ENCODE measurements around the gene SKIDA1.

SKIDA1 gene

GRCh38 chr10:21494191-21495001, 31.1 kb downstream of the SKIDA1 start:
- CTCF ChIA-PET = interaction anchor here (0.6 to 1.1 kb wide), 3 partner anchors 159 to 494 kb away, joined by 3 read pairs; no protein-coding TSS in a partner anchor
- no peak for DNase-seq (ENCODE audit: low spot score)
- no peak for TF ChIP-seq CTCF (conservative IDR thresholded peaks at IDR 0.05; ENCODE audit: low read depth)
- H3K27ac ChIP-seq = peak overlapping the region; percentile 92
- POLR2A ChIA-PET (ENCODE audit: low non-redundant PET) = no interaction called here

- POLR2A ChIA-PET (ENCODE audit: low non-redundant PET) = no interaction called here
- DNase-seq (ENCODE audit: low spot score) = no peak
- CTCF ChIA-PET = interaction anchor here (1.1 kb wide), 1 partner anchor 495 kb away, joined by 3 read pairs; no protein-coding TSS in a partner anchor
- no peak for TF ChIP-seq CTCF (conservative IDR thresholded peaks at IDR 0.05; ENCODE audit: low read depth)
- H3K27ac ChIP-seq = peak overlapping the region; percentile 92; the same call in 1 of the 2 replicates
Observed at GRCh38 chr10:21493784-21494183, 31.7 kb downstream of the SKIDA1 start.

DNA sequence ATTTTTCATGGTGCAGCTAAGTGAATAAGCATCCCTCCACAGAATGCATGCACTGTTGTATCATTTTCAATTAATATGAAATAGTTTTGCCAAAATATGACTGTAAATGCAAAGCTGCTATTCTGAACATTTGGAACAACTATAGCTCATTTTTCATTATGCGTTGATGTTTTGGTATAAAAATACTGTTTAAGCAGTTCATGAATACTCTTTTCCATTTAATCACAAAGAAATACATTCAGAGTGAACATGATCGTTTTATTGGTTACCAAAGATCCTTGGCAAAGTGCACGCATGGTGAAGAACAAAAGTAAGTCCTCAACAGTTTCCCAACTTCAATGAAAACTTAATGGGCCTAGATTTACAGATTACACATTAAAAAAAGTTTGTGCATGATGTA, 33.1 kb downstream of the SKIDA1 start:
- no peak for DNase-seq (ENCODE audit: low spot score)
- ChIA-PET CTCF (interaction anchor here (0.7 kb wide), 1 partner anchor 11 kb away, joined by 3 read pairs; no protein-coding TSS in a partner anchor), POLR2A (ENCODE audit: low non-redundant PET) (no interaction called here)
- no peak overlapping the region for H3K27ac ChIP-seq
- TF ChIP-seq CTCF (conservative IDR thresholded peaks at IDR 0.05; ENCODE audit: low read depth) = no peak

DNA sequence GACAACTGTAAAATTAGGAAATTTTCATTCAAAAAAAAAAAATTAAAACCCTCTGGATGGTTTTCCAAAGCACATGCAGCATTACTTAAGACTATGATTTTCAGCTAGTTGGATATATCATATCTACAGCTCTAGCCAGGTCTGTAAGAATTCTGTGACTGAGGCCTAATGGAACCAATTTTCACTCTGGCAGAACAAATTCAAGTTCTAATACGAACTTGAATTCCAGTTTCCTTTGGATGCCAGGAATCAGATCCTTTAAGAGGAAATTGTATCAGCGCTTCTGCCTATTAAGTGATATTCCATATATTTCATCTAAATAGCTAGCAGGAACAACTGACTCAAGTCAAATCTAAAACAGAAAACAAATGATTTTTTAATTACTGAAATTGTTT, 34.8 kb downstream of the SKIDA1 start:
- ChIA-PET POLR2A (ENCODE audit: low non-redundant PET) (no interaction called here), CTCF (no interaction called here)
- no peak for DNase-seq (ENCODE audit: low spot score)
- no peak overlapping the region for H3K27ac ChIP-seq
- no peak for TF ChIP-seq CTCF (conservative IDR thresholded peaks at IDR 0.05; ENCODE audit: low read depth)

DNA sequence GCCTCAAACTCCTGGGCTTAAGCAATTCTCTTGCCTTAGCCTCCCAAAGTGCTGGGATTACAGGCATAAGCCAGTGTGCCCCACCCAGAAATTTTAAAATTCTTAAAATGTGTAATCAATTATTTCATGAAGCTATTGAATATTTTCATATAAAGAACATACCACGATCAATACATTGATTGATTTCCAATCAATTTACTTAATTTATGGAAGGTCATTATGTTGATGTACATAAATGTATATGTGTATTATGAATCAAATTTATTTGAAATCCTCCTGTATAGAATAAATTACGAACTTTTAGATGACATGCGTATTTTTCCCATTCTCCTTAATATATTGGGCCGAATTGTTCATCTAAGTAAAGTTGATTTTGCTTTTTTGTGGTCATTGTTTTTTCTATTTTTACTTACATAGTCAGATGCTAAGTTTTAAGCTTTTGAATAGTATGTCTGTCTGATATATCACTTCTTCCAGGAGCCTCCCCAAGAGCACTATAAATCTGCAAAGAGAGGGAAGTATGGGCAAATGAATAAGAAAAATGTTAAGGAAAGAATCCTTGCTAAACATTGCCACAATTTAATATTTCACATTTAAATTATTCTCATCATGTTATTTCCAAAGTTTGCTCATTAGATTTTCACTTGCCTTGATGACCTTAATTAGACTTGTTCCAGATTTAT, 35.3 kb downstream of the SKIDA1 start:
- no peak for DNase-seq (ENCODE audit: low spot score)
- ChIA-PET CTCF (no interaction called here), POLR2A (ENCODE audit: low non-redundant PET) (no interaction called here)
- TF ChIP-seq CTCF (conservative IDR thresholded peaks at IDR 0.05; ENCODE audit: low read depth) = no peak
- no peak overlapping the region for H3K27ac ChIP-seq

DNA sequence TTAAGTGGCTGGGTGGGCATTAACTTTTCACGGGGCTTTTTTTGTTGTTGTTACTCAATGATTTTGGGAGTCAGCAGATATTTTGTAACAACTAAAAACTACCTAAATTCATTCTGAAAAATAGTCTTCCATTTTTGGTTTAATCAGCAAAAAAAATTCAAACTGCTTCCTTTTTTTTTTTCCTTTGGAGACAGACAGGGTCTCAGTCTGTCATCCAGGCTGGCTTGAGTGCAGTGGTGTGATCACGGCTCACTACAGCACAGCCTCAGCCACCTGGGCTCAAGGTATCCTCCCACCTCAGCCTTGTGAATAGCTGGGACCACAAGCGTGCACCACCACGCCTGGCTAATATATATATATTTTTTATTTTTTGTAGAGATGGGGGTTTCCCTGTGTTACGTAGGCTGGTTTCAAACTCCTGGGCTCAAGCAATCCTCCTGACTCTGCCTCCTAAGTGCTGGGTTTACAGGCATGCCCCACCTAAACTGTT, 36.5 kb downstream of the SKIDA1 start:
- CTCF ChIA-PET = interaction anchor here (0.5 kb wide), 1 partner anchor 35 kb away, joined by 4 read pairs; no protein-coding TSS in a partner anchor
- POLR2A ChIA-PET (ENCODE audit: low non-redundant PET) = no interaction called here
- no peak for DNase-seq (ENCODE audit: low spot score)
- TF ChIP-seq CTCF (conservative IDR thresholded peaks at IDR 0.05; ENCODE audit: low read depth) = no peak
- no peak overlapping the region for H3K27ac ChIP-seq
